ENCODE results near the gene ATP4B. TPM values are rescaled to one million over a fixed set of nuclear protein-coding genes. Genes with fewer than 3 reads are reported as not detected.

Gene ATP4B
- total RNA-seq, 1 donor from 2014 or later = not detected

DNA sequence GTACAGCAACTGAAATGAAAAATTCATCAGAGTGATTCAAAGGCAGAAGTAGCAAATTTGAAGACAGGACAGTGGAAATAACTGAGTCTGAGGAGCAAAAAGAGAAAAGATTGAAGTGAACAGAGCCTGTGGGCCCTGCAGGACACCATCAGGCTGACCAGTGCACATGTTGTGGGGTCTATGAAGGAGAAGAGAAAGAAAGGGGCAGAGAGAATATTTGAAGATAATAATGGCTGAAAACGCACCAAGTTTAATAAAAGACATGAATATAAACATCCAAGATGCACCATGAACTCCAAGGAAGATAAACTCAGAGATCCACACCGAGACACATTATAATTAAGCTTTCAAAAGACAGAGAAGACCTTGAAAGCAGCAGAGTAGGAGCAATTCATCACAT, 15.4 kb downstream of the ATP4B start:
- intact Hi-C loops (cut with micrococcal nuclease) = no loop called here

DNA sequence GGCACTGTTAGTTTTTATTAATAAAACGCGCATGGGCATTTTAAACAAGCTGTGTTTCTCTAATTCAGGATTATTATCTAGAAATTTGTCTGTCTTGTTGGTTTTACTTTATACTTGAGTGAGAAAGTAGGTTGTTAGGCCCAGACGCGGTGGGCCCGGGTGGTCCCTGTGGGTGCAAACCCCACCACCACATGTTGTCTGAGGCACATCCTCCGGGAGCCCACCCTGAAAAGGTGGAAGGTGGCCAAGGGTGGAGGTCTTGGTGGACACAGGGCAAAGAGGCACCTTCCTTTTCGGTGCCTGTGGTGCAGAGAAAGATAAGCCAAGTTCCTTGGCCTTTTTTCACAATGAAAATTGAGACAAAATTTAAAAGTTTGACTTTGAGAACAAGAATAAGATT, 16.6 kb downstream of the ATP4B start:
- intact Hi-C loops (cut with micrococcal nuclease) = no loop called here

DNA sequence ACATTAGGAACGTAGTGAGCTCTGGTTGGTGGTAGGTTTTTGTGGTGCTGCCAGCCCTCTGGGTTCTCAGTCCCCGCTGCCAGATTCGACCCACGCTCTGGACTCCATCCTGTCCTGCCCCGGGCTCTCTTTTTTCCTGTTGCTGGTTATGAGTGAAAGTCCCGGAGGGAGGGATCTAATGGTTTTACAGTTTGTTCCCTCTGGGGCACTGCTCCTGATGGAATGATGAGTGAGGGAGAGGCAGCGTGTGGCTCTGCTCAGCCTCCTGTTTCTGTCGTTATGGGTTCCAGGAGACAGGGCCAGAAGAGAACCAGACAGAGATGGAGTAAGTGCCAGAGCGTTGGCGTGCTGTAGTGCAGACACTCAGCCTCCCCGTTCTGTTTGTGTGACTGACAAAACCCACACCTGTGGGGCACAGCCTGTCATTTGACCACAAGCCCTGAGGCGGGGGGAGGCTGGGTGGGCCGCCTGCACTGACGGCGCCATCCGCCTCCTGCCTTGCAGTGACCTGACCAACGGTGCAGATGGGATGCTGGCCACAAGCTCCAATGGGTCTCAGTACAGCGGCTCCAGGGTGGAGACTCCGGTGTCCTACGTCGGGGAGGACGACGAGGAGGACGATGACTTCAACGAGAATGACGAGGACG, 18.3 kb downstream of the ATP4B start:
- intact Hi-C loops (cut with micrococcal nuclease) = no loop called here

DNA sequence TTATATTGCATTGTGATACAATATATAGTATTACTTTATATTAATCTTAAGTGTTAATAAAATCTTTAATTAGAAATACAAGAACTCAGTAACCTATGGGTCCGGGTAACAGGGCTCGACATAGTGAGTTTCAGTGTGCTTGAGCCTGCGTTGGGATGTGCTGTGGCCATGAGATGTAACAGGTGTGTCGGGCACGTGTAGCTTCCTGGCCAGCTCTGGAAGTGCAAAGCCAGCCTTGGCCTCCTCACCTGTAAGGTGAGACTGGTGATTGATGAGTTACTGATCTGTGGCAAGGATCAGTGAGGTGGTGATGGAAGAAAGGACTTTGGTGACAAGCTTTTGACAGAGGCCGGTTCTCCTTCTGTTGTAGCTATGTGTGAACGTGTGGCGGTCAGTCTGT, 19.2 kb downstream of the ATP4B start:
- intact Hi-C loops (cut with micrococcal nuclease) = no loop called here

DNA sequence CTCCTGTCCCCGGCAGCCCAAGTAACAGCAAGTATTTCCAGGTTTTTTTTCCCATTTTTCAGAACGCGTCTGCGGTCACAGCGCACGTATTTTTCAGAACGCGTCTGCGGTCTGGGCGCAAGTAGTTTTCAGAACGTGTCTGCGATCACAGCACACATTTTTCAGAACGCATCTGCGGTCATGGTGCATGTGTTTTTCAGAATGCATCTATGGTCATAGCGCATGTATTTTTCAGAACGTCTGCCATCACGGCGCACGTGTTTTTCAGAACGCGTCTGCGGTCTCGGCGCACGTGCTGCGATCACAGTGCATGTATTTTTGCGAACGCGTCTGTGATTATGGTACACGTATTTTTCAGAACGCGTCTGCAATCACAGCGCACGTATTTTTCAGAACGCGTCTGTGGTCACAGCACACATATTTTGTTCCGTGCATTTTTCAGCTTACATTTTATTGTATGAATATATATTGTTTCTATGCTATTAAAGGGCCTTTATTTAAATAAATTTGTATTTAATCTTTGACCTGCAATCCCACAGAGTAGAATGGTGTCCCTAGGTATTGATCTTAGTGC, 19.7 kb downstream of the ATP4B start:
- intact Hi-C loops (cut with micrococcal nuclease) = no loop called here

DNA sequence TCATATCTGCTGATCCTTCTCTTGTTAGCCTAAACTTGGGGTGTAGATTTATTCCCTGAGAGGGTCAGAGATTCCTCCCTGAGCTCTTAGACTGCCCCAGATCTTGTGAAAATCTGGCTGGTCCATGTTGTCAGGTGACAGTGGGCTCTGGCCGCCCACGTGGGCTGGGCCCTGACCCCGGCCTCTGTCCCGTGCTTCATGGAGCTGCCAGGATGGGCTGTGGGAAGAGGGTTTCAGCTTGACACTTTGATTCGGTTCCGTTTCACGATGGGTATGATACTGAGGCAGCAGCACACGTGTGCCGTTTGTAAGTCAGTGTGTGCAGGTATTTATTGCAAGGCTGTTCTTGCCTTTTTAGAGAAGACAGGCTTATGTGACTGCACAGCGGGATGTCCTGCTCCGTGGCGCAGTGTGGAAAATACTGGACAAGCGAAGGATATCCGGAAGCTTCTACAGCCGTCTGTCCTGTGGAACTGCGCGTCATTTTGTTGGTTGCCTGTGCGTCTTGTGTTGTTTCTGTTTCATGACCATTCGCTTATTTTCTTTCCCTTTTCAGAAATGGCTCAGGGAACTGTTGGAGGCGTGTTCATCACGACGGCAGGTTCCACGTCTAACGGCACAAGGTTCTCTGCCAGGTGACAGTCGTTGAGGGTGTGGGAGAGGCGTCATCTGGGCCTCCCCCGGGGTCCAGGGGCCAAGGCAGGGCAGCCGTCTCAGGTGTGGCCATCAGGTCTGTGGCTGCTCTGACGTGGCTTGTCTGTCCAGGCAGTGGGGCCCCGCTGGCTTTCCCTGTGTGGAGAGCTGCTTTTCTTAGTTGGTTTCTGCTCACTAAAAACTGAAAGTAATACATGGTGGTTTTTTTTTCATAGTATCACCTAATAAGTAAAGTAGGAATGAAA, 20.5 kb downstream of the ATP4B start:
- intact Hi-C loops (cut with micrococcal nuclease) = no loop called here

DNA sequence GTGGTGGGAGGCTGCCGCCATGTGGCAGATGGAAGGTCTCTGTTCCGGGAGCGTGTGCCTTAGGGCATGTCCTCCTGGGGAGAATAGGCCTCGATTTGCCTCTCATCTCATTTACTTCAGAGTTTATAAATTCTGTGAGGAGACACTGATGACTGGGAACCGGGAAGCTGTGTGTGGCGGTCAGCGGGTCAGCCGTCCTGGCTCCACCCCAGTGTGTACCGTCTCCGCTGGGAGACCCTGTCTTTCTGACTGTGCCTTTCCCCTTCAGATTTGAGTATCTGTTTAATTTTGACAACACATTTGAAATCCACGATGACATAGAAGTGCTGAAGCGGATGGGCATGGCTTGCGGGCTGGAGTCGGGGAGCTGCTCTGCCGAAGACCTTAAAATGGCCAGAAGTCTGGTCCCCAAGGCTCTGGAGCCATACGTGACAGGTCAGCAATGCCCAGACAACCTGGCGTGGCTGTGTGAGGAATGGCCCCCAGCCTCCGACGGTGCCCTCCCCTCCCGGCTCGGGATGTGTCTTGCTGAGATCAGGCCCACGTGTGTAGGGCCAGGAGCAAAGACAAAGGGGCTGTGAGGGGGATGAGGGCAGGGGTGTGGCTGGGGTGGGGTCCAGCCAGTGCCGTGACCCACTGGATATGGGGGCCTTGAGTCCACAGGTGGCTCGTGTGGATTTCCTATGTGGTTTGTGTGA, 21.6 kb downstream of the ATP4B start:
- intact Hi-C loops (cut with micrococcal nuclease) = no loop called here

DNA sequence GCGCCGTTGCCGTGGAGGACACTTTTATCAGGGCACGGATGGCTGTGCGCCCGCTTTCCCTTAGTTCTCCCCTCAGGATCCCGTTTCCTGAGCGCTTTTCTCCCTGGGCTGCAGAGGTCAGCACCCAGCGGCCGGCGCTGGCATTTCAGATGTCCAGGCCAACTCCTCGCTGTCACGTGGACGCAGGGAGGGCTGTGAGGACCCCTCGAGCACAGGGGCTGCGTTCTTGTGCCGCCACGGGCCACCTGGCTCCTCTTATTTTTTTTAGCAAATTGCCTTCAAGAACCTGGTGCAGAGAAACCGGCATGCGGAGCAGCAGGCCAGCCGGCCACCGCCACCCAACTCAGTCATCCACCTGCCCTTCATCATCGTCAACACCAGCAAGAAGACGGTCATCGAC, 22.3 kb downstream of the ATP4B start:
- intact Hi-C loops (cut with micrococcal nuclease) = no loop called here

DNA sequence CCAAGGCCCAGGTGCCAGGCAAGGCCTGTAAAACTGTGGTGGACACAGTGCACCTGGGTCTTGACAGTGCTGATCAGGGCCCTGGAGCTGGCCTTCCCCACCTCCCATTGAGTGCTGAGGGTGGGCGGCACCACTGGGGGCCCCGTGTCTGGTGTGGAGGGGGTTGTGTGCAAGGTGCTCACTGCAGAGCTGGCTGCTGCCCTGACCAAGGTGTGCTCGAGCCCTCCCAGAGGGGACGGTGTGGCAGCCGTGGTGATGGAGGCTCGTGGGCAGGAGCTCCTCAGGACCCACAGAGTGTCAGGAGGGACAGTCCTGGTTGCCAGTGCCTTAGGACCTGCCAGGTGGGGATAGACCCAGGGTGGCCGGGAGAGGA, 23.0 kb downstream of the ATP4B start:
- intact Hi-C loops (cut with micrococcal nuclease) = no loop called here

DNA sequence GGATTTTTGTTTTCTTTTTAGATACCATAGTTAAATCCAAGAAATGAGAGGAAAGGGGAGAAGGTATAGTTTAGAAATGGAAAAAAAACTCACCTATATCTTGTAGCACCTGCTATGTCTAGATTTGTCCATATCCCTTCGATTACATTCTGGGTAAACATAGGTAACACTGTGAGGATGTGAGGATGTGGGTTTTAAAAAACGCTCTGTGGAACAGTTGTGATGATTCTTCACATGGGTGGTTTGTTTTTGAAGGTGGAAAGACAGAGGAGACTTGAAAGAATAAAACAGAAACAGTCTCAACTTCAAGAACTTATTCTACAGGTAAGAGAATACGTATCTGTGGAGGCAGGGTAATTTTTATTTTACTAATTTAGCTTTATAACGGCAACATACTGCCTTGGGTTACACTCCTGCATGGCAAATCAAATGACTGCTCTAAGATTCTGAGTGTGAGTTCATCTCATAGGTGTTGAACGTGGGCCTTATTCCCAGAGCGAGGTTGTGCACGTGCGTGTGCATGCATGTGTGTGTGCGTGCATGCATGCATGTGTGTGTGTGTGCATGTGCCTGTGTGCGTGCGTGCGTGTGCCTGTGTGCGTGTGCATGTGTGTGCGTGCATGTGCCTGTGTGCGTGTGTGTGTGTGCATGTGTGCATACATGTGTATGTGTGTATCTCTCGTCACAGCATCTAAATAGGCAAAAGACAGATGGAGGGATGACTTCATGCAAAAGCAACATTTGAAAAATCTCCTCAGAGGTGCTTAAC, 23.5 kb downstream of the ATP4B start:
- intact Hi-C loops (cut with micrococcal nuclease) = no loop called here

DNA sequence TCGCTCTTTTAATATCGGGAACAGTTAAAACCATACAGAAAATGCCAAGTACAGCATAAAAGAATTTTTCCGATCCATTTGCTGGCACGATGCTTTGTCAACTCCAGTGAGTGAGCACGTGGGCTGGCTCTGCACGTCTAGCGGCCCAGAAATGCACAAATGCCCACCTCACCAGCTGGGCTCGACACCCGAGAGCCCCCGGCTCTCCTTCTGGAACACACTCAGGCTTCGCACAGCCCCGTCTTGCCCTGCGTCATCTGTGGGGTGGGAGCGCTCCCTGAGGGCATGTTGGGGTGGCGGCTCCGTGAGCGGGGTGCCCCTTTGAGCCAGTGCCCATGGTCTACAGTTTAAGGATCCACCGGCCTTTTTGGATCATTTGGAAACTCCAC, 24.5 kb downstream of the ATP4B start:
- intact Hi-C loops (cut with micrococcal nuclease) = no loop called here

DNA sequence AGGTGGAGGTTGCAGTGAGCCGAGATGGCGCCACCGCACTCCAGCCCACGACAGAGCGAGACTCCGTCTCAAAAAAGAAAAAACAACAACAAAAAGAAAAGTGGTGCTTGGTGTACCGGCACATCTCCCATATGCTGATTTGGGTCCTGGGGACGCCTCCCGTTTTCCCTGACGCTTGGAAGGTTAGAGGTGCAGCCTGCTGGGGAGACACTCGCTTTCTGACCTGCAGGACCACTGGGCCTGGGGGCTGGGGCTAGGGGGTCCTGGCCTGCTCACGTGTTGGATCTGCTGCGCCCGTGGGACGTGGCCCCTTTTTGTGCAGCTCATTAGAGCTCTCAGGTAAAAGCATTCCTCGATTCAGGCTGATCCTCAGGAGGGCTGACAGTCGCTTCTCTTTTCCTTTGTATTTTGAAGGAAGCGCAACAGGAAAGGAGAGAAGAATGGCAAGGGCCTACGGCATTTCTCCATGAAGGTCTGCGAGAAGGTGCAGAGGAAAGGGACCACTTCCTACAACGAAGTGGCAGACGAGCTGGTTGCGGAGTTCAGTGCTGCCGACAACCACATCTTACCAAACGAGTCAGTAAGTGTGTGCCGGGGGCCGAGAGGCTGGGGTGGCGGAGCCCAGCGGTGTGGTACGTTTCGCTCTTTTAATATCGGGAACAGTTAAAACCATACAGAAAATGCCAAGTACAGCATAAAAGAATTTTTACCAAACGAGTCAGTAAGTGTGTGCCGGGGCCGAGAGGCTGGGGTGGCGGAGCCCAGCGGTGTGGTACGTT, 25.1 kb downstream of the ATP4B start:
- intact Hi-C loops (cut with micrococcal nuclease) = no loop called here

DNA sequence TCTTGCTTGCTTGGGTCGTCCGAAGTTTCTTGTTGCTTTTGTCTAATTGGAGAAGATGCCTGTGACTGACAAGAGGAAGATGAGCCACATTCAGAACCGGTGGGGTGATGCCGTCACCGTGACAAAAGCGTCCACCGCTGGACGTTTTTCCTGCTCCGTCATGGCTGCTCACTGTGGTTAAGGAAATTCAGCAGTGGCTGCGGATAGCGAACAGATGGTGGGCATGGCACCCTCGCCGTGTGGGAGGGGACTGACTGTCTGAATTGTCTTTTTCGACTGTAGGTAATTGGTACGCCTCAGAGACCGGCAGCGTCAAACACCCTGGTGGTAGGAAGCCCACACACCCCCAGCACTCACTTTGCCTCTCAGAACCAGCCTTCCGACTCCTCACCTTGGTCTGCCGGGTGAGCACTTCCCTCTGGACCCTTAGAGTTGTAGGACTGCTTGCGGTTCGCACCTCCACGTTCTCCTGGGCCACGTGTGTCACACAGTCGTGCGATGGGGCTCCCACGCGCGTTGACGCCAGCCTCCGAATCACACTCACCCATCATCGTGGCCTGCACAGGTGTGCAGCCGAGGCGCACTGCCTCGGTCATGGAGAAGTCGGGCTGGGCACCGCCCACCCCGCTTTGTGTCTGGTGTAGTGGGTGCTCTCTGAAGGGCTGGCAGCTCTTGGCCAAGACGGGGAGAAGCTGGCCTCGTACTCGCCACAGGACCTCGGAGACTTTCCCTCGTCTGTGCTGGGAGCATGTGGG, 26.5 kb downstream of the ATP4B start:
- intact Hi-C loops (cut with micrococcal nuclease) = no loop called here

DNA sequence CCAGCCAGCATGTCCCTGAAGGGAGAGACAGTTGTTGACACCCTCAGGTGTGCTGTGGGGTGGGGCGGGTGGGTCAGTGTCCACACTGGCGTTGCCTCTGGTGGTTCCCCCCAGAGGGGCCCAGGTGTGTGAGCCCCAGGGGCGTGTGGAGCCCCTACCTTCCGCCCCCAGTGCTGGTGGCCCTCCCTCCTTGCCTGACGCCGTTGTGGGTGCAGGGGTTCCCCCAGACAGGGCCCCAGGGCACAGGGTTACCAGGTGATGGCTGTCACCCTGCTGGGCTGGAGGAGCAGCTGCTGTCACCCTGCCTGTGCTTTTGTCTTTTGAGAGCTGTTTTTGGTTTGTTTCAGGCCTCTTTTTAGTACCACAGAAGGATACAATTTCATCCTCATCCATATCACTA, 27.2 kb downstream of the ATP4B start:
- intact Hi-C loops (cut with micrococcal nuclease) = no loop called here

DNA sequence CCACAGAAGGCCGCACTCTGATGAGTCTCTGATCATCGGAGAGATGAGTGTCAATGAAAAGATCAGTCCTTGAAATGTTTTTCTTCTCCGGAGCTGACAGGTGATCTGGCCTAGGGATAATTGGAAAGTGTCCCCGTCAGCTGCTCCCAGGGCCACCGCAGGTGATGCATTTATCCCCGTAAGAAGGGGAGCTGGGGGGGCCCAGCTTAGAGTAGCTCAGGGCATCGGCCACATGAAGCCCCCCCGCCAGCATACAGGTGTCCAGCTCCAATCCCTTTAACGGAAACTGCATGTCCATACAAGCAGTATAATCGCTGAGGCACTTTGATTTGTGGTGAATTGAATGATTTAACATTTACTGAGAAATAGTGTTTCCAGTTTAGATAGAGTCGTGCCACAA, 27.7 kb downstream of the ATP4B start:
- intact Hi-C loops (cut with micrococcal nuclease) = no loop called here

DNA sequence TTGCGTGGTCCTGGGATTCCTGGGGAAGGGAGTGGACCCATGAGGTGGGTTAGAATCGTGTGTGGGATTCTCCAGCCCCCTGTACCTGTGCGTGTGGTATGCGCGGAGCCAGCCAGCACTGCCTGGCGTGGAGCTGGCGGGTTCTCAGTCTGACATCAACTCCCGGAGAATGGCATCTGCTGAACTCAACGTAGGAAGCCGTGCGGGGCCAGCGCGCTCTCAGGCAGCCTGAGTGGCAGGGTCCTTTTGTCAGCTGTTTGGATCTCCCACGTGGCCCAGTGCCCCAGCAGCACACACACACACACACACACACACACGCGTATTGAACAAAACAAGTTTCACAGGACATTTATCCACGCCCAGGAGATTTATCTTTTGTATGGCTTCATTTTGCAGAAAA, 28.1 kb downstream of the ATP4B start:
- intact Hi-C loops (cut with micrococcal nuclease) = no loop called here

DNA sequence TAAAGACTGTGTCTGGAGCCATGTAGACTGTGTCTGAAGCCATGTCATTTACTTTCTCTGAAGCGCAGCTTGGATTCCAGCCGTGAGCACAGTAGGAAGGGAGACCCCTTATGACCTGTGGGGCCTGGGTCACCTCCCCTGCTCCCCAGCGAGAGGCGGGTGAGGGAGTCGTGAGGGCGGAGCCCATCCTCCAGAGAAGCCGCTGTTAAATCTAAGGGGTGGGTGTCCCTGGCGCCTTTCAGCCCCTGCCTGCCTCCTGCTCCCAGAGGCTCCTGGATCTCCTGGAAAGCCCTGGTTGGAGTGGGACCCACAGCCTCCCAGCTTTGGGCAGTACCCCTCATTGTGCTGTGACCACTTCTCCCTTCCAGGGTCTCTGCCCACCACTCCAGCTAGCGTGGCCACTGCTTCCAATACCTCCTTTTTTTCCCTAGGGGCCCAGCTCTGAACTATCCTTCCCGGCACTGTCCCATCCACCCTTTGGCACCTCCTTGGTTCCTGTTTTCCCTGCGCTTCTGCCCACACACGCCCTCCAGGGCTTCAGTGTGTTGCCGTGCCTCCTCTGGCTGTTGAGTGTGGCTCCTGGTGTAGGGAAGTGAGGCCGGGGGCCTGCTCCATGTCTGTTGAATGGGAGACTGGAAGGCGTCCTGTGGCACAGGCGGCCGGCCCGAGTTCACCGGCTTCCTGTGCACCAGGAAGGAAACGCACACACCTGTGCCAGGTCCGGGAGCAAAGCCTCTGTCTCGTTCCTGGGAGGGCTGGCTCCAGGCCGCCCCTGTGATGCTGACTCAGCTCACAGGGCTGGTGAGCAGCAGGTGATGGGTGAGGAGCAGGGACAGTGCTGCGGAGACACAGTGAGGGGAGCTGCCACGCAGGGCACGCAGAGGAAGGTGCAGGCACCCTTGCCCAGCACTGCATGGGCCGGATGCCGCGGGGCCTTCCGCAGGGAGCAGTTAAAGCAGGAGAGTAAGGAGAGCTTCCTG, 29.4 kb downstream of the ATP4B start:
- intact Hi-C loops (cut with micrococcal nuclease) = no loop called here

DNA sequence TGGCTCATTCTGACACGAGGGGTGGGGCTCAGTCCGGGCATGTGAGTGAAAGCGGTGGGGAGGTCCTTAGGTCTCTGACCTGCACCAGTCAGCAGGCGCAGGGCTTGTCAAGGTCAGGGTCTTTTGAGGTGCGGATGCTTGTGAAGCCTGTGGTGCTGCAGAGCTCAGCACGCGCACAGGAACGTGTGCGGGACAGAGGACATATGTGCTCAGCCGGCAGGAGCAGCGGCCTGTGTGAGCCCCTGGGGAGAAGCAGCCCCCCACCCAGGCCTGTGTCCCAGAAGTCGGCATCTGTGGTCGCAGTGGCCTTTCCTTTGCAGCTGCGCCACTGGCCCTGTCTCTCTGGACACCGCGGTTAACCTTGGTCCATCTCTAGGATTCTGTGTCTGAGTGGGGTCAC, 30.9 kb downstream of the ATP4B start:
- intact Hi-C loops (cut with micrococcal nuclease) = no loop called here
